GM21528 (cell line): ENCODE results near the gene TRIM5.
"Not testable (repeated sequence)": the region's sequence is repeated elsewhere in the genome, so short reads cannot be mapped to it uniquely, and the experiment has no call there.

Experiments used
- ATAC-seq: cut with Tn5 transposase; IDR thresholded peaks from one replicate; pipeline ENCODE4 v1.9.1; 2021; ENCODE audit warnings: mild to moderate bottlenecking, moderate library complexity; ENCODE audit not compliant: unreplicated experiment, low FRiP score

The TRIM5 gene

GRCh38 chr11:5684646-5685362 lies at the start of gene TRIM5:
TSS of gene TRIM5 (minus strand) at chr11:5685074. CDS start at chr11:5680177, 4,897 bp downstream.
- peak; percentile 80 for ATAC-seq

- no peak for ATAC-seq
Observed at GRCh38 chr11:5727691-5728090, 42.8 kb upstream of the TRIM5 start.

- ATAC-seq, result no peak
Observed at GRCh38 chr11:5726351-5726750, 41.5 kb upstream of the TRIM5 start.

- no peak for ATAC-seq
Observed at GRCh38 chr11:5722622-5723021, 37.7 kb upstream of the TRIM5 start.

GRCh38 chr11:5719703-5720495 lies 35.0 kb upstream of the TRIM5 start:
- ATAC-seq, result no peak

- not testable (repeated sequence) for ATAC-seq
Observed at GRCh38 chr11:5716518-5716917, 31.6 kb upstream of the TRIM5 start.

- ATAC-seq, result no peak
Observed at GRCh38 chr11:5713695-5714094, 28.8 kb upstream of the TRIM5 start.

GRCh38 chr11:5712507-5712906 lies 27.6 kb upstream of the TRIM5 start:
- ATAC-seq, result no peak

GRCh38 chr11:5705688-5706087 lies 20.8 kb upstream of the TRIM5 start:
- no peak for ATAC-seq

GRCh38 chr11:5703741-5704536 lies 19.1 kb upstream of the TRIM5 start:
- ATAC-seq, result peak; percentile 72

GRCh38 chr11:5701055-5701577 lies 16.2 kb upstream of the TRIM5 start:
- ATAC-seq, result no peak

- ATAC-seq, result no peak
Observed at GRCh38 chr11:5700421-5701054, 15.7 kb upstream of the TRIM5 start.

- no peak for ATAC-seq
Observed at GRCh38 chr11:5698281-5698680, 13.4 kb upstream of the TRIM5 start.

GRCh38 chr11:5696210-5696609 lies 11.3 kb upstream of the TRIM5 start:
- ATAC-seq, result no peak

- no peak for ATAC-seq
Observed at GRCh38 chr11:5695580-5695979, 10.7 kb upstream of the TRIM5 start.

- no peak for ATAC-seq
Observed at GRCh38 chr11:5694642-5695041, 9.8 kb upstream of the TRIM5 start.

GRCh38 chr11:5691964-5692361 lies 7.1 kb upstream of the TRIM5 start:
- no peak for ATAC-seq

GRCh38 chr11:5691238-5691963 lies 6.5 kb upstream of the TRIM5 start:
- ATAC-seq, result not testable (repeated sequence)

GRCh38 chr11:5690736-5691135 lies 5.9 kb upstream of the TRIM5 start:
- ATAC-seq, result no peak

GRCh38 chr11:5690216-5690615 lies 5.3 kb upstream of the TRIM5 start:
- ATAC-seq, result no peak
